HUDEP-2 (cell line): Measurements from ENCODE around the gene CREB3.
A peak's percentile ranks its signal among the peaks of the same experiment; 100 is the strongest.

Source experiments
- DNase-seq, 76 experiments: peaks; one replicate each; lab custom pipeline; 2025; ENCODE audit not compliant: unreplicated experiment in 76 of 76; lab: John Stamatoyannopoulos, UW

The CREB3 gene

GRCh38 chr9:35746583-35746982, 14.1 kb downstream of the CREB3 start:
- DNase-seq = no peak

DNA sequence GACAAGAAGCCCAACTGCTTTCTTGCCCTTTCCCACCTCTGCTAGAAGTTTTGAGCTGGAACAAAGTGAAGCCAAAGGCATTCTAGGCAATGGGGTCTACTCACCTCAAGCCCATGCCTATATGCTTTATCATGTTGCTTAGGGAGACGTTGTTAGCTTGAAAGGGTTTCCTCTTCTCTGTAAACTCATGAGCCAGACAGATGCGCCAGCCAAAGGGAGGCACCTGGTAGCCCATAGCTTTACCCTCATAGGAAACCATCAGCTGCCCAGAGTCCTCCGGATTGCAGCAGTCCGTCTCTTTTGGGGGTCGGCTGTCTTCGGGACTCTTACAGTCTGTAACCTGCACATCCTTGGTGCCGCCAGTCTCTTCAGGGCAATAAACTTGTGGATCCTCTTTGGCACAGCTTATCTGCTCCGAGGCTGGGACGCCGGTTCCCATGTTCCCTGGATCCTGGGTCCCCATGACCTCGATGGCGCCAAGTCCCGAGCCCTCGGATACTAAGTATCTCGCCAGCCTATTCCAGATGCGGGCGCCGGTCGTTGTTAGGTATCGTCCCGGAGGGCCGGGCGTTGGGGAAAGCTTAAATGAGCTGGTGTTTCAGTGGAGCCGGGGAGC, 15.9 kb downstream of the CREB3 start:
- peak in 1 of 76 experiments; percentile 27 for DNase-seq

DNA sequence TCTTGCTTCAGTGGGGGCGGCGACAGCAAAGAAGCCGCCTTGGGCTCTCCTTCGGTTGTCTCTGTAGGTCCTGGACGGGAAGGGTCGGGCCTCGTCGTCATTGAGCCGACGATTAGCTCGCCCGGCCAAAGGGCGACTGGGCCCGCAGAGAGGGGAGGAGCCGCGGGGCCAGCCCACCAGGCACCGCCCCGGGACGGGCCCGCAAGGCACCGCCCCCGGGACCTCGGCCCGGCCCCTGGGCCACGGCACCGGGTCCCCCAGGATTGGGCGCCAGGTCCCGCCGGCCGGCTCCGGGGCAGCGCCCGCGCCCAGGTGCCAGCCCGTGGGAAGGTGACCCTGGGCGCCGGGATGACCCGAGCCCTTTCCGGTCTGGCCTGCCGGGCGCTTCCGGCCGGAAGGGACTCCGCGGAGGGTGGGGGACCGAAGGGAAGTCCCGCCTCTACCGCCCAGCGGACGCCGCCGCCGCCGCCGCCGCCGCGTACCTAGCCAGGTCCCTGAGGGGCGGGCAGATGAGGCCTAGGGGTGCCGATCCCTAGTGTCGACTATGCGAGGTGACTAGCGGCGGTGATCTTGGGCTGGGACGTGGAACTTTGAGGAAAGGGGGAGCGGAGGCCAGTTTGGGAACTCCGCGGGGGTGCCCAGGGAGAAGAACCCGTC, 16.5 kb downstream of the CREB3 start, which contains the start of the genes GBA2 and RGP1:
GBA2 (minus strand) TSS at position 371 of the 657 bp plus-strand sequence. CDS start 524 bp downstream, outside the sequence.
RGP1 (plus strand) TSS at position 430 of the 657 bp plus-strand sequence. CDS start 469 bp downstream, outside the sequence.
- DNase-seq = peak in 64 of 76 experiments; percentile 14 to 81 (median 60)

DNA sequence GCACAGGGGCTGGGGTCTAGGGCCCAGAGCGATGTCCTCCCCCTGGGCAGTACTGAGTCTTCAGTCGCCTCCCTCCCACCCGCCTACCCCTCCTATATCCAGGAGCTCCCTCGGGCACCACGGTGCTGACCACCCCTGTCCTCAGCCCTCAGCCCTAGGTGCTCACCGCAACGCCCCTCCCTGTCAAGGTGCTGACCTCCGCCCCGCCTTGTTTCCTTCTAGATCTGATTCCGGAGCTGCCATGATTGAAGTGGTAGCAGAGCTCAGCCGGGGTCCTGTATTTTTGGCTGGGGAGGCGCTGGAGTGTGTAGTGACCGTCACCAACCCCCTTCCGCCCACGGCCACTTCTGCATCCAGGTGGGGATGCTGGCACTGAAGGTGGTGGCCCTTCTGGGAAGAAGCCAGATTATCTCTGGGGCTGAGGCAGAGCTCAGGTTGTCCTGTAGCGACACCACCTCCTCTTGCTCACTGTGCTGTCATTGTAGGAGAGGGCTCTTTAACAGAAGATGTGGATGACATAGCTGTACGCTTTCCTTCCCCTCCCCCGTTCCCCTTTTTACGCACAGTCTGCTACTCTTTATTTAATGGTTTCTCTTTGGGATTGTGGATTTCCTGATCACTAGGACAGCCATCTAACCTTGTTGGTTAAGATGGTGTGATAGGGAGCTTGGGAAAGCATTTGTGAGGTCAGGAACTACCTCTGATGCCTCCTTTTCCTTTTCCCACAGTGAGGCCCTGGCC, 17.2 kb downstream of the CREB3 start:
- peak in 1 of 76 experiments; percentile 18 for DNase-seq

GRCh38 chr9:35750256-35750531, 17.7 kb downstream of the CREB3 start:
- DNase-seq = no peak

DNA sequence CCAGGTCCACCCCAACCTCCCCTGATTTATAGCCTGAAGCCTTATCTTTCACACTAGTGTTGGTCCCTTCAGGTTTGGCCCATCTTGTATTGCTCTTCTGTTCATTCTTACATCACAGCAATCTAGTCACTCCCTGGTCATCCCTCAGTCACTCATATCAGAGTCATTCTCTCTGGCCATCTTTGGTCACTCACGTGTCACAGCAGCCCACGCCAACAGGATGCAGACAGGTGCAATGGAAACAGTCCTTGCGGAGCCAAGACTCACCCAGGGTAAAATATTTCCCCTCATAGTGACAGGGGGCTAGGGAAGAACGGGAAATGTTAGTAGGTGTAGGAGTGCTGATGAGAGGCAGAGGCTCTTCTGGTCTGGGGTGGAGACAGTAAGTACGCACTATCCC, 21.0 kb downstream of the CREB3 start:
- no peak for DNase-seq

DNA sequence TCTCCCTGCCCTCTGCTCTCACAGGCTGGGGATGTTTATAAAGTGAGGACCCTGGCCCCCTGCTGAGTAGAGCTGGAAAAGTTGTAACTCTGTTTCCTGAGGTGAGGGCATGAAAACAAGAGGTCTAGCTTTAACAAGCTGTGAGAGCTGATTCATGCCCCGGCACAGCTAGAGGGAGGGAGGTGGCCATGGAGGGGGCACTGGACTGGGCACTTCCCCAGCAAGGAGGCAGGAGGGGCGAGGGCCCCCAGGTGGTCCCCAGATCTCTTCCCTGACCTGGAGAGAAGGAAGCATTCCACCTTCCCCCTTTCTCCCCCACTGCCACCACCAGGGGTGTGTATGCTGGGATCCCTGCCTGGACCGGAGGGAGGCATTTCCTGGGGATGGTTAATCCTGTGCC, 21.8 kb downstream of the CREB3 start, which contains the start of gene MSMP:
MSMP (minus strand) TSS at position 13 of the 400 bp plus-strand sequence. CDS start 147 bp downstream, outside the sequence.
- no peak for DNase-seq

GRCh38 chr9:35755071-35755470, 22.6 kb downstream of the CREB3 start:
- no peak for DNase-seq

DNA sequence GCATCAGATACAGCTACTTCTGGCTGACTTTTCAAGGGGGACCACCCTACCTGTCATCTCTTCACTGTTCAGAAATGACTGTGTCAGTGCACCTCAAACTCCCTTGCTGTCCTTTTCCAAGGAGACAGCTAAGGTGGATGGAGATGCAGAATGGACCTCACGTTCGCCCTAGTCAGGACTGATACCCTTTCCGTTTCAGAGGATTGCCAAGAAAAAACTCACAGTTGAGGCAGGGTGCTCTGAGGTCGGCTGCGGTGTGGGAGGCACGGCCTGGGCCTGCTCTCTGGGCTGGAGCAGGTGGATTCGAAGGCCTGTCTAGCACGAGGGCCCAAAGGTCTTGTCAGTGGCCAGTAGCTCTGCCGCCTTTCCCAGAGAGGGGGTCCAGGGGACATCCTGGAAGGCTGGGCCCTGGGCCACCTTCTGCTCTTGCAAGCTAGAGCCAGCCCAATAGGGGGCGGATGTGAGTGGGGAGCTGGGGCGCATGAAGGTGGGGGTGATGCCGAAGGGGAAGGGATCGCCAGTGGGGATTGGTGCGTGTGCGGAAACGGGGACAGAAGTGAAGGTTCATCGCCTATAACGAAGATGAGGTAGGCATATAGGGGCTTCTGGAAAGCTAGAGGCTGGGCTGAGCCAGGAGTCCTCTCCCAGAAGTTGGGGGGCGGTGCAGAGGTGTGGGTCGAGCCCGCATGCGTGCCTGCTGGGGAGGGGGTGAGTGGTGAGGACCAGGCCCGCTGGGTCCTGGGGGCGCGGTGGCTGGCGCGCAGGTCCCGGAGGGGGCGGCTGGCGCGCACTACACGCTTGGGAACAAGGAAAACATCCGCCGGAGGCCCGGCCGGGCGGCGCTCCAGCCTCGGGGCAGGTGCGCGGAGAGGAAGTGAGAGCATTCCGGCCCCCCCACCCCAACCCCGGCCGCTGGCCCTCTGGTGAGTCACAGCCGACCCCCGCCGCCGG, 24.1 kb downstream of the CREB3 start:
- DNase-seq = peak in 66 of 76 experiments; percentile 8 to 81 (median 55)

GRCh38 chr9:35757226-35757891, 24.9 kb downstream of the CREB3 start:
- peak in 27 of 76 experiments; percentile 4 to 54 (median 28) for DNase-seq

DNA sequence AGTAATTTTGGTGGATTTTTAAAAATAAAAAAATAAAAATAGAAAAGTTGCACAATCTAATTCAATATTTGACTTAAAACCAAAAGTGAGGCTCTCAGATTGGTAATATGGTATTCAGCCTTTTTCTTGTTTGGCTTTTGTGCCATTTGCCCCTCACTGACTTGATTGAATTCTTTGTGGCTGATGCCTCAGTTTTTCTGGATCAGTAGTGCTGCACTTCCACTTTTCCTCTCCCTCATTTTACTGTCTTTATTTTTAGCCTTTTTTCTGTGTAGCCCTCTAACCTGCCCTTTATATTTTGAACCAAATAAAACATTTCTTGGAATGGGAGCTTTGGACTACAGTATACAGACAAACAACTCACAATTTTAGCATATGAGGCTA, 25.4 kb downstream of the CREB3 start:
- DNase-seq = no peak

DNA sequence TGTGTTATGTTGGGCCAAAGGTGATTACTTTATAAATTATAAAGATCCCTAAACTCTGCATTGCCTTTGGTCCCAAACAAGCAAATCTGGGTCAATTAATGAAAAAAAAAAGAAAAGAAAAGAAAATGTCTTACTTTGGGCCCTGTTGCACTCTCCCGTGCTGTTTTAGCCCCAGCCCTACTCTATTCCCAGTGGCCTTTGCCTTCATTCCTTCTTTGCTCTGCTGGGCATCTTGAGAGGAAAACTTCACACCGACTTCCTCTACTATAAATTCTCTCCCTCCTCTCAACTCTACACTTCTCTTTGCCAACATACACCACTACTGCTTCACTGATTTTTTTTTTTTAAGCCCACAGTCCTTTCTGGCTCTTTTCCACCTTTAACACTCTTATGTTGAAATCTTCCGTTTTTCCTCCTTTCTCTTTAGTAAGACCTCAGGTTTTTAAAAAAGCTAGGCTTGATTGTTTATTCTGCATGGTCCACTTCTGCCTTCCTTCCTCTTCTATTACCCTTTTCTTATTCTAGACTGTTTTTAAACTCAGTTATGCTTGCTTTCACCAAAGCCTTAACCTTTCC, 26.1 kb downstream of the CREB3 start:
- no peak for DNase-seq

DNA sequence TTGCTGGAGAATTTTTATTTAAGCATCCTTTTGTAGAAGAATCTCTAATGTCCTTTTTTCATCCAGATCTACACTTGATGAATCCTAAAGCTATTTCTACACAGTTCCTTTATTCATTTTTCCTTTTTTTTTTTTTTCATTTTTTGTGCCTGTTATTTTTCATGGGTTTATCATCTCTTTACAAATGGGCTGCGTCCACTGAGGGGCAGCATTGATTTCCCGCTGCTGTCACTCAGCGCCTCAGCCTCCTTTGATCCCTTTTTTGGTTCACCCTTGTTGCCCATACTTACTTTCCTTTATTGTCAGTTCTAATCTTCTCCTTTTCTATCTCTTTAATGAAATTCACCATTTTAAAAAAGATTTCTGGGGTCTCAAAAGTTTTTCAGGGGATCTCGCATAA, 27.3 kb downstream of the CREB3 start:
- no peak for DNase-seq

DNA sequence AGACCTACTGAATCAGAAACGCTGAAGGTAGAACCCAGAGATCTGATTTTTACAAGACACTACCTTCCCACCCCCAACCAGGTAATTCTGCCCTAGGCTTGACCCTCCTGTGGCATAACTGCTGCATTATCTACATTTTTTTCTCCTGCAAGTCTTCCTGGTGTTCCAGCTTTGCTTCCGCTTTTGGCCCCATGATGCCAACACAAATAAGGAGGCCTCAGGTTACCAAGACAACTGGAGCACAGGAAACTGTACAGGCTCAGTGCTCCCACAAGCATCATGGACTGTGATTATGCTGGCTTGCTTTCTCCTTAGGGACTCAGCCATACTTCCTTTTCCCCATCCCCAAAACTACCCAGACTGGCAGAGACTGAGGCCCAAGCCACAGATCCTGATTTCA, 28.2 kb downstream of the CREB3 start:
- DNase-seq = no peak

GRCh38 chr9:35763181-35763580, 30.7 kb downstream of the CREB3 start:
- DNase-seq = no peak

GRCh38 chr9:35763803-35764202, 31.3 kb downstream of the CREB3 start:
- no peak for DNase-seq

GRCh38 chr9:35766997-35767396, 34.5 kb downstream of the CREB3 start:
- DNase-seq = no peak

- no peak for DNase-seq
These were observed 35.0 kb downstream of the CREB3 start for GRCh38 chr9:35767458-35767857.

- no peak for DNase-seq
These were observed 37.3 kb downstream of the CREB3 start for GRCh38 chr9:35769763-35770162.

GRCh38 chr9:35771075-35771433, 38.6 kb downstream of the CREB3 start:
- no peak for DNase-seq
